NCI-H345 treated with DMSO at 0.1 percent for 48 hours (cell line): Measurements from ENCODE around the gene CARD10.

Source experiments
- DNase-seq: peaks from one replicate; lab custom pipeline; 2025; ENCODE audit not compliant: unreplicated experiment; lab: John Stamatoyannopoulos, UW

The CARD10 gene

GRCh38 chr22:37487571-37487970 lies 31.6 kb downstream of the CARD10 start:
- DNase-seq: no peak

- DNase-seq: no peak
Observed at GRCh38 chr22:37487129-37487528, 32.1 kb downstream of the CARD10 start.

DNA sequence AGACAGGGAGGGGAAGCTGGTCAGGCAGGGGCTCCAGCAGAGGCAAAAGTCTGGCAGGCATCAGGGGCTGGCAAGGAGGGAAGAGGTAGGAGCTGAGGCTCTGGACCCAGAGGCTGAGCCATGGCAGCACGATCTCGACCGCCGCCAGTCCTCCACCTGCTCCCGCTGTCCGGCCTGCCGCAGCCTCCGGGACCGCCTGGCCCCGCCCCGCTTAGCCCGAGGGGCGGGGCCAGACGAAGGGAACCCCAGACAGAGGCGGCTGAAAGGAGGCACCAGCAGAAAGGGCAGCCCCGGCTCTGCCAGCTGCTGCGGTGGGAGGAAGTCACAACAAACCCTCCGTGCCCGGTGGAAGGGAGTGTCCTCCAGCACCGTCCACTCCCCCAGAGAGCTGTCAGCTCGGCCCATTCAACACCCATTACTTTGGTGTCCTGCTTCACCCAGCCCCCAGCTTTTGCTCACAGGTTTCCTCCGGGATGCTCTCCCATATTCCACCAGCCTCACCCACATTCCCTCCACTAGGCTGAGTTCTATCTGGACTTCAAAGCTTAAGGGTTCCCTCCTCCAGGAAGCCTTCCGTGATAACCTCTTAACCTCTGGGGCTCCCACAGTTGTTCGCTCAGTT lies 32.9 kb downstream of the CARD10 start, which contains the start of gene MFNG:
Gene MFNG, minus strand, starts transcription at position 161 of the 622 bp plus-strand sequence. CDS start 207 bp downstream, outside the sequence.
- DNase-seq: no peak

DNA sequence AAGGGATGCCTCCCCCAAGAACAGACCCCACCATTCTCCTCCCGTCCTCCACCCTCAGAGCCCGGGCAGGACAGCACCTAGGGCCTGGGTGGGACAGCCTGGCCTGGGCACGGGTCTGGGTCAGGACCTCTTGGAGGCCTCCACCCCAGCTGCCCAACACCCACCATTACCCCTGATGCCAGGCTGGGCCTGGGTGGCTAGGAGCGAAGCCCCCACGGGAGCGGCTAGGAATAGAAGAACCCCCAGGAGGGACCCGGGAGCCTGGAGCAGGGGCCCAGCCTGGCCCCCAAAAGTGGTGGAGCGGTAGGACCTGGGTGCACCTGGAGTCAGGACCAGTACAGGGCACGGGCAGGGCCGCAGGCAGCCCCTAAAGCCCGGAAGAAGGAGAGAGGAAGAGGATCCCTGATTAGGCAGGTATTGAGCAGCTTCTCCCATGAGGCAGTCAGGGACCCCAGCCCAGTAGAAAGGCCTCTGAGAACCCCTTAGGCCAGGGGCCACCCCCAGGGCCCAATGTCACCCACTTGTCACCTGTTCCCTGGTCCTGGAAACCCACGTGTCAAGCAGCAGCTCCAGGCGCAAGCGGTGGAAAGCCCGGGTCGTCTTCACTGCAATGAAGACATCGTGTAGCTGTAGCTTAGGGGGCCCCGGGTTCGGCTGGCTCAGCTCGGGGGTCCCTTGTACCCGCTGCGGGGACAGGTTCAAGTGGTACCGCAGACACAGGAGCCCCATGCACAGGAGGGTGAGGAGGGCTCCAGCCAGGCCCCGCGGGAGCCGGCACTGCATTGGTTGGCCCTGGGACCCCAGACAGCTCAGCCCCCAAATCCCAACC lies 33.6 kb downstream of the CARD10 start:
- DNase-seq: no peak

GRCh38 chr22:37484480-37485394 lies 34.5 kb downstream of the CARD10 start:
- DNase-seq: no peak

- DNase-seq: no peak
Observed at GRCh38 chr22:37483050-37483449, 36.2 kb downstream of the CARD10 start.

DNA sequence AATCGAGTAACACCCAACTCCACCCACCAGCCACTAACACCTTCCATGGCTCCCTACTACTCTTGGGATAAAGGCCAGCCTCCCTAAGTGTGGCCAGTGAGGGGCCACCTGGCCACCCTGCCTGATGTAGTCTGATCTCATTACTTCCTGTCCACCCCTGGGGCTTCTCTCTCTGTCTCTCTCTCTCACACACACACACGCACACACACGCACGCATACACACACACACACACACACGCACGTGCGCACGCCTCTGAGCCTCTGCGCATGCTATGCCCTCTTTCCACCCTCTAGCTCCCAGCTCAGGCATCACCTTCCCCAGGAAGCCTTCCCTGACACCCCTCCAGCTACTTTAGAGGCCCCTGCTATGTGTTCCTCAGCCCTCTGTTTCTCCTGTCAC lies 37.0 kb downstream of the CARD10 start:
- DNase-seq: no peak

GRCh38 chr22:37481347-37481907 lies 37.8 kb downstream of the CARD10 start:
- no peak for DNase-seq

DNA sequence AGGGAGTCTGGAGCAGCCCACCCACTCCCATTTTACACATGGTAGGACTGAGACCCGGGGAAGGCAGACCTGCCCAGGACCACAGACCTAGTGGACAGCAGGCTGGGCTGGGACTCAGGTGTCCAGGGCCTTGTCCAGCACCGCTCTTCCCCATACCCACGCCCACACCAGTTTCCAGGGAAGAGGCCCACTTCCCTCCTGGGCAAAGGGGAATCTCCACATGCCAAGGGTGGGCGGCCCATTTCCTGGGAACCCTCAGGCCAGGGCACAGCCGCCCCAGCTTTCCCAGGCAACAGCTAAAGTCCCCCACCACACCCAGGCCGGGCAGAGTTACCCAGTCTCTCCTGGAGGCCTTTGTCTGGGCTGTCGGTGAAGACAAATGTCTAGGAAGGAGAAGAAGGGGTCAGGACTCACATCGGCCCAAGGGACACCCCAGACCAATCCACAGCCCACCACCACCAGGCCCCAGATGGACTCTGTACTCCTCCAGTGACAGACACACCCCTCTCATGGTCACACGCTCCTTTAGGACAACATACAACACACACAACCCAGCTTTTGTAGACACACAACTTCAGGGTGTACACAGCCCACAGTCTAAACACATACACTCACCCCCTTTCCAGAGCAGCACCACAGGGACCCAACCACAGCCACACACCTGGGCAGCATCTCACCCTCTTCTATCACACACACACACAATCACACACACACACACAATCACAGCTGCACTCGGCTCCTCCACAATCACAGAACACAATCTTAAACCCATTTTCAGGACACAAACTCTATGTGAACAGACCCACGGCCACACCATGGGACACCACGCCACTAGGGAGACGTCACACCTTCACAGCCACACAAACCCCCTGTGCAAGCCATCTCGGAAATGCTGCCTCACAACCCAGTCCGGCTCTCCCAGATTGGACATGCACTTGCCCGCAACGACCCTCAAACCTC lies 38.5 kb downstream of the CARD10 start:
- no peak for DNase-seq

- no peak for DNase-seq
Observed at GRCh38 chr22:37479196-37479595, 40.0 kb downstream of the CARD10 start.

GRCh38 chr22:37476389-37477329 lies 42.6 kb downstream of the CARD10 start:
- no peak for DNase-seq

GRCh38 chr22:37474447-37475090 lies 44.6 kb downstream of the CARD10 start:
- DNase-seq: no peak

DNA sequence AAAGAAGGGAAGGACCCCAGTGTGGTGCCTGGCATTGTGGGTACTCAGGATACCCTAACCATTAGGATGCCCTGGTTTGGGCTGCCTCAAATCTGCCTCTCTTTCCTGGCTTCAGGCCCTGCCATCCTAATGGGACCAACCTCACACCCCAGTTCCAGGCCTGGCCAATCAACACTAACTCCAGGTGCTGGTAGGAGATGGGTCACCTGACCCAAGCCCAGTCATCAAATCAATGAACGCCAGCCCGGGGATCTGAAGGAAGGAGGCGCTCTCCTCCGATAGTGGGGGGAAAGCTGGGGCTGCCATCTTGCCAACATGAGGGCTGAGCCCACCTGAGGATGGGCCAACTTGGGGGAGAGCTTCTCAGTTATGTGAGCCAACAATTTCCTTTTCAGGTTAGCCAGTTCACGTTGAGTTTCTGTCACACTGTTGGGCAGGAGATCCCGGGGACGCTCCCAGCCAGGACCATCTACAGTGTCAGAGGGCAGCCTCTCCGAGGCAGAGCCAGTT lies 45.7 kb downstream of the CARD10 start:
- no peak for DNase-seq

- DNase-seq: no peak
Observed at GRCh38 chr22:37472418-37473006, 46.7 kb downstream of the CARD10 start.

GRCh38 chr22:37471727-37472417 lies 47.3 kb downstream of the CARD10 start:
- DNase-seq: no peak

- no peak for DNase-seq
Observed at GRCh38 chr22:37470087-37470445, 49.1 kb downstream of the CARD10 start.

GRCh38 chr22:37469416-37470086 lies 49.7 kb downstream of the CARD10 start:
- no peak for DNase-seq
